ENCODE measurements around the gene OR11H7.
"Not testable (repeated sequence)": the region's sequence is repeated elsewhere in the genome, so short reads cannot be mapped to it uniquely, and the experiment has no call there.

GRCh38 chr14:20195170-20195569 is 33.6 kb upstream of the OR11H7 start:
- TF ChIP-seq CTCF (IDR thresholded peaks at IDR 0.05; ENCODE audit: insufficient read depth, low read length); GABPA (IDR thresholded peaks at IDR 0.05; ENCODE audit: low read depth): not testable (repeated sequence)
